GM19463 (cell line): ENCODE results near the gene ZCCHC14.
"Not testable (repeated sequence)": the region's sequence is repeated elsewhere in the genome, so short reads cannot be mapped to it uniquely, and the experiment has no call there.

ENCODE experiments used
- ATAC-seq: cut with Tn5 transposase; IDR thresholded peaks from one replicate; pipeline ENCODE4 v1.9.1; 2021; ENCODE audit warnings: mild to moderate bottlenecking, moderate library complexity; ENCODE audit not compliant: unreplicated experiment

Gene ZCCHC14

DNA sequence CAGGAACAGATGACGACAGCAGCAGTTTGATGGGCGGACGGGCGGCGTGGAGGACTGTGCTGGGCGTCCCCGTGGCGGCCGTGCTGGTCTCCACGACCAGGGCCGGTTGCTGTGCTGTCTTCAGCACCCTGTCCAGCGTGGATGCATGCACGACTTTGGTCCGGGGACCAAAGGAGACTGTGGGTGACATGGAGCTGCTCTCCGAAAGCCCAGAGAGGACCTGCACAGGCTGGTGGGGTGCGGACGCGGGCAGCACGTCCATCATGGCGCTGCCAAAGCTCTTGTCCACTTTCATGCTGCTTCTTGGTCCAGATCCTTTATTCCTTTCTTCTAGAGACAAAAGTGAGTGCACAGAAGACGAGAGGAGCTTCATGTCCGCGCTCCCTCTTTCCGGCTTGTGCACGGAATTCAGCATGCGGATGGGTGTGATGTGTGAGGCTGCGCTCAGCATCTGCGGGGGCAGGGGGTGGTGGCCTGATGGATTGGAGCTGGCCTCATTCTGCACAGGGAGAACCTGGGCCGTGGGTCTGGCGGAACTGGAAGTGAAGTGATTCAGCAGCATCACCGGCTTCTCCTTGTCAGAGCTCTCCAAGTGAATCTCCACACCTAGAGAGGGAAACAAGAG is 80.3 kb downstream of the ZCCHC14 start:
- no peak for ATAC-seq

DNA sequence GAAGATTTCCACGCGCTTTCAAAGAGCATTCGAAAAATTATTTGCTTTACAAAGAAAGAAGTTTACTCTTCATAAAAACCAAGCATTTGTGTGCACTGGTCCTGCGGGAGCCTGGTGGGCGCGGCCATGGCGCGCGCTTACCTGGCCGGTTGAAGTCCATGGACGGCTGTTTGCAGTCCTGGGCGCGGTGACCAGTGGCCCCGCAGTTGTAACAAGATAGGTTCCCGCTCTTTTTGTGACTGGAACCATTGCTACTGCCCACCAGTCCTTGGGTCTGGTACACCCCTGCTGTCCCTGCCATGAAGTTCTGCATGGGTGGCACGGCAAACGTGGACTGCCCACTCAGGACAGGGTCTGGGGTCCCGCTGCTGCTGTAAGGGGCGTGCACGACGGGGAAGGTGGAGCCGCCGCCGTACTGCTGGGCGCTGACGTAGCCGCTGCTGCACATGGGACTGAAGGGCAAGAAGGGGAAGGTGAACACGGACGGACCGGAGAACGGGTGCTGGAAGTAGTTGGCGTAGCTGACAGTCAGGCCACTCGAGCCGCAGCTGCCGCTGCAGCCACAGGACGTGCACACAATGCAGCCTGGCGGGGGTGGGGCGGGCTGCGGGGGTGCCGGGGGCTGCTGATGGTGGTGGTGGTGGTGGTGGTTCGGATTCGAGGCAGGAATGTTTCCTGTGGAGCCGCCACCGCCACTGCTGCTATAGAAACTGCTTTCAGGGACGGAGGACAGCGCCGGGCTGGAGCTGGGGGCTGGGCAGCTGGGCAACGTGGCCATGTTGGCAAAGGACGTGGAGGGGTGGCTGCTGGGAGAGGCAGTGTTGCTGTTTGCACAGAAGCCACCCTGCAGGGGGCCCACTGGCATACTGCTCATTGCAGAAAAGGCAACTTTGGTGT is 81.2 kb downstream of the ZCCHC14 start:
- no peak for ATAC-seq

DNA sequence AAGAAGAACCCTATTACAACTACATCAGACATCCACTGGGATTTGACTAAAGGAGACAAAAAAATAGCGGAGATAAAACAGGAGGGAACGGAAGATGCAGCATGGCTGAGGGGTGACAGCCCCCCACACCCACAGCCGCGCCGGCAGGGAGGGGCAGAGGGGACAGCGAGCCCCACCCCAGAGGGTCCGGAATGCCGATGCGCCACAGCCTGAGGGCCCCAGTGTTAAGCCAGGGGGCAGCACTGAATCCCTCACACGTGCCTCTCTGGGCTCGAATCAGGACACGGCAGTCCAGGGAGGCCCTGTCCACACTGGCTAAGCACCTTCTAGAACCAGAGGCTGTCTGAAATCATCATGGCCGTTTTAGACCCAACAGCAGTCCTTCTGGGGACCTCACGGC is 81.9 kb downstream of the ZCCHC14 start:
- no peak for ATAC-seq

DNA sequence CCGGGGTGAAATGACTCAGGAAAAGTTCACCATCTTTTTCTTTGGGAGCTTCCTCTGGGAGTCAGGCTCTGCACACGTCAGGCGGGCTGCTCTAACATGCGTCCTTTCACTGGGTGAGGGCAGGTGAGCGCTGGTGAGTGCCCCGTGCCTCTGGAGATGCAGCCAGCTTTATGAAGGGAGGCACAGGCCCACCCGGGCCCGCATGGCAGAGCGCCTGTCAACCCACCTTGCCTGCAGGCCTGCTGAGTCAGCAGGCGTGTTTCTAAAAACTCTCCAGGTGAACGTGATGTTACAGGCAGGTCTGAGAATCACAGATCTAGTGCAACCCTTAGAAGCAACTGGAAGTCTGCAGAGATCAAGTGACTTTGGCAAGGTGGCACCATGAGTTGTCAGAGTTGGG is 82.3 kb downstream of the ZCCHC14 start:
- ATAC-seq: no peak

DNA sequence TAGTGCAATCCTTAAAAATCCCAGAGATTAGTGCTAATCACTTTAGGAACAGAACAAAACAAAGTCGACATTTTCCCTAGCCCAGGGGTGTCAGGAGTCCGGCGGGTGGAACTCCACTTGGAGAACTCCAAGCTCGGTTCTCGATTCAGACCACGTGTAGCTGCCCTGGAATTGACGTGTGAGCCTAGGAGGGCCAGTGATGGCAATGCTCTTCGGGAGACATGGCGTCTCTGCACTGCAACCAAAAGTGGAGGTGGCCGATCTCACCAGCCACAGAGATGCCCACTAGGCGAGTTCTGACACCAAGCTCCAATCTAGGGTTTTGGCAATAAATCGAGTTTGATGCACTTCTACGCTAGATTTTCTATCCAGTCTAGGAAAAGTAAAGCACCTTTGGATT is 83.0 kb downstream of the ZCCHC14 start:
- ATAC-seq: no peak

DNA sequence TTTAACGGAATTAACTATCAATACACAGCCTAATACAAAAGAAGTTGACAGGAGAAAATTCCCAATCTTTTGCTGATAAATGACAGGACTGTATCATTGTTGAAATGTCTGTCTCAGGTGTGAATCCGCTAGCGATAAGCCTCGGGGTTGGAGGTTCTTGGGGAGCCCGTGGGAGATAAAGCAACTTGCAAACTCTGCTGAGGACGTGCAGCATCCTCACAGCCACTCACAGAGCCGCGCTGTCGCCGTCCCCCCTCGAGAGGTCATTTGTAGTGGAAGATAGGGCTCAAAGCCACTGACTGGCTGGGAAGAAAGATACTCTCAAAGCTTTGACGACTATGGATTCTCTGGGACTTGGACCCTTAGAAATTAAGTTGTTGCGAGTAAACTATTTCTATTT is 83.7 kb downstream of the ZCCHC14 start:
- ATAC-seq: no peak

DNA sequence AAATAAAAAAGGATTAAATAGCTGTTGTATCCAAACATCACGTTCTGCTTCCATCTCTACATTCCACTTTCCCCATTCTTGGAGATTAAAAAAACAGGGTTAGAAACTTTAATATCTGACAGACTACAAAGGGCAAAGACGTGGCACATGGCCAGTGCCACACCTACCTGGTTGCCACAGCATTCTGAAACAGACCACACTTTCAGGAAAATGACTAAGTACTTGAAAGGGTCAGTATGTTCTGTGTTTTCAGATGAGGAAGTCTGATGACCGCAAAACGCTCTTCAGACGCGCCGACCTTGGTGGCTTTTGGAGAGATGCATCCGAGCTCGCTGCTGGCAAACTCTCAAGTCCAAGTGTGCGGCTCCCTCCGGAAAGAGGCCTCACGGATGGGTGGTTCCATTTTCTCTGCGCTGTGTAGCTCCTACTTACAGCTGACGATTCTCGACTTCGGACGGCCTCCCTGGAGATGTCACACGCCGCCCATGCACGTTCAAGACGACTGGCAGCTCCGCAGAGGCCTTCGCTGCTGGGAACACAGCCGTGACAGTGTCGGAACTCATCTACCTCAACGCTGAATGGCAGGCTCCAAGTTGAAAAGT is 85.2 kb downstream of the ZCCHC14 start:
- ATAC-seq: no peak

DNA sequence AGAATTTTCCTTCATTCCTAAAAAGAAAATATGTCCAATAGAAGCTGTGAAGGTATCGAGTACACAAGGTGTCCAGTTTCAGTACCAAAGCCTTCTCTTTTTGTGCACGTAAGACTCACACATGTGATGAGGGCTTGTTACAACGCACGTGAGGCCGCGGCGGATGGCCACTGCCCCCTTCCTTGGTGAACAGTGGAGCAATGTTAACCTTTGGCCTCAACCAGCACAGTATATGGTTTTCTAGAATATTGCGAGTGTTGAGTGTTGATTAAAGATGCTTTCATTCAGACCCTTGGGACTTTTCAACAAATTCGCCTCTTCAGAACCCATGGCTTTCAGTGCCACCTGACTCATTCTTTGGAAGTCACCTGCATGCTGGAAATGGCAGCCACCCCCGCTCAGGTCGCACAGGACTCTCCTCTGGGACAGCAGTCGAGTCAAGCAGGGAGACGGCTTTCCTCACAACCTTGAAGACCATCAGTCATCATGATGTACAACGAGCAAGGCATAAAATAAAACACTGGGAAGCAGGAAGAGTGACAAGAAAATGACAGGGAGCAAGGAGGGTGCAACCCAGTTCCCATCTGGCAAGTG is 86.2 kb downstream of the ZCCHC14 start:
- ATAC-seq: no peak

DNA sequence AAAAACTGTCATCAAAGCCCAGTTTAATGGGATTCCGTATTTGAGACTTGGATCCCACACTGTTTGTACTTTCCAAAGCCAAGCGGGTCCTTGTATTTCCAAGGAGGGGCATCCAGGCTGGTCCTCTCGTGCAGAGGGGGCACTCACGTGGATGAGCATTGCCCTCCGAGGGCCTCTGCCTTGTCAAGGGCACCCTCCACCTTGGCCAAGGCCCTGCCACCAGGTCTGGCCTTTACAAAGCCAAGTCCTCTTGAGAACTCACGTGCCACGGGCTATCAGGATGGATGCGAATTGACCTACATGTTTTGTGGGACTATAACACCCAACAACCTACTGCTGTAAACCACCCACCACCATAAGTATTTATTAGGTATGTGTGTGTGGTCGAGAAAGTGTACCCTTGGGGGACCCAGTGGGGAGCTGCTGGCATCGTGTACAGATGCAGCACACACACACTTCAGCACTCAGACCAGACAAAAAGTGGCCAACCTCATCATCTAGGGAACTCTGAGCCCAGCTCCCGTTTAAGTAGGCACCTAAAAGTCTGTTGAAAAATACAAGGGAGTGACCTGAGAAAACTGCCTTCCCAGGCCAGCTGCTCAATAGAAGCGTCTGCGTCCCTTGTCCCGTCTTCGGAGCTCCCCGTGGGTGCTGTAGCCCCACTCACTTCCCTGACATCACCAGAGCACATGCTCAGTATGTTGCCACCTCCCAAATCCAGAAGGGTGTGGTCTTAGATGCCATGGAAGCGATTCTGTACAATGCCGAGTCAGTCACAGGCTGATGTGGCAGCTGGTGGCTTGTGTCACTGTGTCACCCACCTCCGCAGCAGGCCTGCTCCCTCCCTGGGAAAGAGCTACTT is 87.8 kb downstream of the ZCCHC14 start:
- ATAC-seq: no peak

DNA sequence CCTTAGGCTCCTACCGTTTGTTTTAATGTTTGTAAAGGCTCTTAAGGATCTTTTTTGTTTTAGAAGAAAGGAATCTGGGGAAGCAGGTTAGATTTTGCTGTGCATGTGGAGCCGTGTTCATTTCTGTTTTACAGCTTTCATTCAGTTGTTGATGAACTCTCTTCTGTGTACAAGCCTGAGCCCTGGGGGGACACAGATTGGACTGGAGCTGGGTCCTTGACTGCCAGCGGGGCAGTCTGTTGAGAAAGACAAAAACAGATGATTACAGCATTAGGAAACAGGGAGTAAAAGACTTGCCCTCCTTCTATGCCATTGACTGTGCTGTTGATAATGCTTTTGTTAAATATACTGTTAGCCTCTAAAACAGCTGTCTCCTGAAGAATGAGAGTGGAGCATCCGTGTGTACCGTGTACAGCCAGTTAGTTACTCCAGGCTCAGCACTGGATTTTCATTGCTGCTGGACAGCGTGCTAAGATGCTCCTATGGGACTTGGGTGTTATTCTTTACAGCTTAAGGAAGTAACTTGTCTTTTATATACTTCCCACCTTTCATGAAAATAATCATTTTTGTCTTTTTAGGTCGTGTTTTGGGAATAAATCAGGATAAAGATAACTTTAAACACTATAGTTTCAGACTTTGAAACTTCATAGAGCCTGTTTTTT is 97.5 kb downstream of the ZCCHC14 start:
- ATAC-seq: no peak

DNA sequence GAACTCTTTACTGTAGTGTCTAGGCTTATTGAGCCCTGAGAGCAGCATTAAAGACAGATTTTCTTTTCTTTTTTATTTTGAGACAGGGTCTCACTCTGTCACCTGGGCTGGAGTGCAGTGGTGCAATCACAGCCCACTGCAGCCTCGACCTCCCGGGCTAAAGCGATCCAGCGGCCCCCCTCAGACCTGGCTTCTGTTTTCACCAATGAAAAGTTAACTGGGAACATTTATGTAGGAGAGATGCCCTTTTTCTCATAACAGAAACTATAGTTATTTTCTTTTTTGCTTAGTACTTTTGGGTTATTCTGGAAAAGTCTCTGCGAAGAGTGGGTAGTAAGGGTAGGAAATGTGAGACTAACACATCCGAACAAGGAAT is 99.2 kb downstream of the ZCCHC14 start:
- no peak for ATAC-seq

DNA sequence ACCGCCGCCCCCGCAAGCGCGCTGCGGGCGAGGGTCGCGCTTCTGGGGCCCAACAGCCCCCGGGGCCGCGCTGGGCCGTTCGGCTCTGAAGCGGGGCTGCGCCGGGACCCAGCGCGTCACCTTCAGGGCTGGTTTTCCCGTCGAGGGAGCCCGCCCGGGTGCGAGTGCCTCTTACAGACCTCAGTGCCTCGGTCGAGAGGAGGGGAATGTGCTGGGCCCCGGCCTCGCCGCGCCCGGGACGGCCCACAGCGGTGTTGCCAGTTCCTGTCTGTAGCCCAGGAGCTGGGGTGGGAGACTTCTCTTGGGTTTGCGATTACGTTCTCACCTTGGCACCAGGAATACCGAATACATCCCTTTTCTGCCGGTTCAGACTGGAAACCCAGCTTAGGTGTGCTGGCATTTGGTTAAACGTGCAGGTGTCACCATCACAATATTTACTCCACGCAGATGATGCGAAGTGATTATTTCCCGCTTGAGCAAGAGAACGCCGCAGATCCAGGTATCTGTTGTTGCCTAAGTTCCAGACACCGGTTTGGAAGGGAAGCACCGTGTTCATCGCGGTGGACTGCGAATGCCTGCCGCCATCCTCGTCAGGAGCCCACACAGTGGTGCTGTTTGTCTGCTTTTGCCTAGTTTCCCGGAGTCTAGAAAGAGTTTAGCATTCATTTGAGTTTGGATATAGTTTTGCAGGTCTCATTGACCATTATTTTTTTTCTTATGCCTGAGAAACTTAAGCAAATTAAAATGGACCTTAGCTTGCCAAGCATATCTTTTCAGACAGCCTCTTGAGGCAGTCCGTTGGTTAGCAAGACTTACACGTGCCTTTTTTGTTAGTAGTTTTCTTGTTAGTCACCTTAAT is 99.8 kb downstream of the ZCCHC14 start:
- ATAC-seq: no peak

DNA sequence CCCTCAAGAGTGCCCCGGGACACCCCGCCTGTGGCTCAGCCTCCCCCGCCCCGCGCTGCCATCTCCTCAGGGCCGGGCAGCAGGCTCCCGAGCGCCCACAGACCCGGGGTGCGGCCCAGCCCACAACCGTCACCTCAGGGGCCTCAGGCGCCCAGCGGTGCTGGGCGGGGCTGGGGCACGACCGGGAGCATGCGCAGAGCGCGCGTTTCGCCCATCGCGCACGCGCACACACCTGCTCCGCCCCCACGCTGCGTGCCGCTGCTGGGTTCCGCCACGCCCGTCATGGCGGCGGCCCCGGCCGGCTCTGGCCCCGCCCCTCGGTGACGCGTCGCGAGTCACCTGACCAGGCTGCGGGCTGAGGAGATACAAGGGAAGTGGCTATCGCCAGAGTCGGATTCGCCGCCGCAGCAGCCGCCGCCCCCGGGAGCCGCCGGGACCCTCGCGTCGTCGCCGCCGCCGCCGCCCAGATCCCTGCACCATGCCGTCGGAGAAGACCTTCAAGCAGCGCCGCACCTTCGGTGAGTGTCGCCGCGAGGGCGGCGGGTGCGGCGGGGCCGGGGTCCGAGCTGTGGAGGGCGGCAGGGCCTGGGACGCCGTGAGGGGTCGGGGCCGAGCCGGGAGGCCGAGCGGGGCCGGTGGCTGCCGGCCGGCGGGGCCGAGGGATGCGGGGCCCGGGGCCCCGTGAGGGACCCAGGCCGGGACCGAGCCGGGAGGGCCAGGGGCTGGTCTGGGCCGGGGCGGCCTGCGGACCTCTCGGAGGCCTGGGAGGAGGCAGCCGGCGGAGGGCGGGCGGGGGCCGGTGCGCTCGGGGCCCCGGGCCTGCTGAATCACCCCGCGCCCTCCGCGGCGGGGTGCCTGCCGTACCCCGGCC is 100.6 kb downstream of the ZCCHC14 start, which contains the start of gene MAP1LC3B:
Gene MAP1LC3B (plus strand): TSS at position 387 of the 871 bp plus-strand sequence. CDS start 92 bp downstream, at position 479.
- peak; percentile 58 for ATAC-seq

DNA sequence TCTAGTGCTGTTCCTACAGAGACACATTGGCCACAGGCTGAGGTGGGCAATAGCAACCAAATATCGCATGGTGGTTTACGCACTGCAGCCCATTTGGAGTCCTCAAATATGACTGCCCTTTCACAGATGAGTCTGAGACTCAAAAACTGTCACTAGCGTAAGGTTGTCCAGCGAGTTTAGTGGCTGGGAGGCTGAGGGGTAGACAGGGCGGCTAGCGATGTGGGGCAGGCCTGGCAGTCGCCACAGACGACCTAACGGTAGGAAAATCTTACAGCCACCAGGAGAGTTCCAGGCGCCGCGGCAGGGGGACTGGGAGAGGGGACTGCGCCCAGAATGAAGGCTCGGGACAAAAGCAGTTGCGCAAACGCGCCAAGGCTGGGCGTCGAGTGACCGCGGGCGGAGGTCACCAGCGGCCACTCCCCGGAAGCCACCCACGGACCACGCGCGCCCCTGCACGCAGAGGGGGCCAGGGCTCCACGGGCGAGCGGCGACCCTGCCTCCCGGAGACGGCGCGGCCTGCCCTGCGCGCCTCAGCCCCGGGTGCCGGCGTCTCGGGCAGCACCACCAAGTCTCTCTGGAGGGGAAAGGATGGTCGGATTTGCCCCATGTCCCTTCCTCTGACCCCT is 101.4 kb downstream of the ZCCHC14 start:
- ATAC-seq: peak; percentile 5

DNA sequence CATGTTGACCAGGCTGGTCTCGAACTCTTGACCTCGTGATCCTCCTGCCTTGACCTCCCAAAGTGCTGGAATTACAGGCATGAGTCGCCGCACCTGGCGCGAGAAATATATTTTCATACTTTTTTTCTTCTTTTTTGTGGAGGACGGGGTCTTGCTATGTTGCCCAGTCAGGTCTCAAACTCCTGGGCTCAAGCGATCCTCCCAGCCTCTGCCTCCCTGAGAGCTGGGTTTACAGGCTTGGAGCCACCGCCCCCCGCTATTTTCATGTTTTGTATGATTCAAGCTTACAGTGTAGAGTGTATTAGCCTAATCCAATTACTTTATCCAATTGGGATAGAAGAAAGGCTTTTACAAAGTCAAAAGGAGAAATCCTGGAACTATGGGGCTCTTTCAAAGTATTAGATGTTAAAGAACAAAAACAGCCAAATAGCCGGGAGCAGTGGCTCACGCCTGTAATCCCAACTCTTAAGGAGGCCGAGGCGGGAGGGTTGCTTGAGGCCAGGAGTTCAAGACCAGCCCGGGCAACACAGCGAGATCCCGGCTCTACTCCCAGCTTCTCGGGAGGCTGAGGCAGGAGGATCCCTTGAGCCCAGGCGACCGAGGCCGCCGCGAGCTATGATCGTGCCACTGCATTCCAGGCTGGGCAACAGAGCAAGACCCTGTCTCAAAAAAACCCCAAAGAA is 102.0 kb downstream of the ZCCHC14 start:
- no peak for ATAC-seq

DNA sequence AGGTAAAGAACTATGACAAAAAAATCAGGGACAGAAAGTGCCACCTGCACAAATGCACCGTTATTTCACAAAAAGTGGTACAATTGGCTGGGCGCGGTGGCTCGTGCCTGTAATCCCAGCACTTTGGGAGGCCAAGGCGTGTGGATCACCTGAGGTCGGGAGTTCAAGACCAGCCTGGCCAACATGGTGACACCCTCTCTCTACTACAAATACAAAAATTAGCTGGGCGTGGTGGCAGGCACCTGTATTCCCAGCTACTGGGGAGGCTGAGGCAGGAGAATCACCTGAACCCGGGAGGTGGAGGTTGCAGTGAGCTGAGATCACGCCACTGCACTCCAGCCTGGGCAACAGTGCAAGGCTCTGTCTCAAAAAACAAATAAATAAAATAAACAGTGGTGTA is 102.9 kb downstream of the ZCCHC14 start:
- not testable (repeated sequence) for ATAC-seq

DNA sequence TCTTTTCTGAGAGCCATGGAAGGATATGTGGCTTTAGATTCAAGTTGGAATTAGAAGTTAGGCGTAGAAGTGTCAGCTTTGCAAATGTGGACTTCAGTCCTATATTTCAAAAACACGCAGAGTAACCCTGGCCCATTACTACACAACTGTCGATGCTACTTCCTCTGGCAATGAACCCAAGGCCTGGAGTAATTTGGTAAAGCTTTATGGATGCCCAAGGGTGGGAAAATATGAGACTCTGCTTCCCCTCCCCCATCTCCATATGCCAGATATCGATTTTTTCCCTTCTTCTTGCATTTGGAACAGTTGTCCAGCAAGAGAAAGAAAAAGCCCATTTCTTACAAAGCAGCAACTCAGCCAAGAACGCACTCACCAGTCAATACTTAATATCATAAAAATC is 103.6 kb downstream of the ZCCHC14 start:
- ATAC-seq: no peak
